Effector memory CD4-positive, alpha-beta T cell (primary cell): ENCODE data around the gene SIRPA.

Experiments
- DNase-seq, 3 donors: peaks; one replicate each; pipeline ENCODE4 v3.0.0-alpha.2; 2020
- H3K27ac ChIP-seq: 2 replicates; pipeline ENCODE4 v1.7.0; 2013; ENCODE audit warnings: mild to moderate bottlenecking, low read length, moderate library complexity; ENCODE audit not compliant: insufficient read depth, poor library complexity, severe bottlenecking
- H3K27me3 ChIP-seq: replicated peaks from 2 replicates; pipeline ENCODE4 v1.7.0; 2013; ENCODE audit warnings: mild to moderate bottlenecking, low read length; ENCODE audit not compliant: insufficient read depth, control insufficient read depth, poor library complexity, severe bottlenecking
- H3K36me3 ChIP-seq: 2 replicates; pipeline ENCODE4 v1.7.0; 2013; ENCODE audit warnings: mild to moderate bottlenecking, low read length, moderate library complexity; ENCODE audit not compliant: control insufficient read depth, insufficient read depth
- H3K4me1 ChIP-seq: 2 replicates; pipeline ENCODE4 v1.7.0; 2013; ENCODE audit warnings: low read length, mild to moderate bottlenecking; ENCODE audit not compliant: control insufficient read depth, insufficient read depth, poor library complexity, severe bottlenecking
- H3K4me3 ChIP-seq: 2 replicates; pipeline ENCODE4 v1.7.0; 2013; ENCODE audit warnings: low read length, low read depth, mild to moderate bottlenecking; ENCODE audit not compliant: insufficient read depth, poor library complexity, severe bottlenecking
- H3K9me3 ChIP-seq: 2 replicates; pipeline ENCODE4 v1.7.0; 2013; ENCODE audit warnings: mild to moderate bottlenecking, low read length, moderate library complexity; ENCODE audit not compliant: control insufficient read depth

Gene SIRPA

DNA sequence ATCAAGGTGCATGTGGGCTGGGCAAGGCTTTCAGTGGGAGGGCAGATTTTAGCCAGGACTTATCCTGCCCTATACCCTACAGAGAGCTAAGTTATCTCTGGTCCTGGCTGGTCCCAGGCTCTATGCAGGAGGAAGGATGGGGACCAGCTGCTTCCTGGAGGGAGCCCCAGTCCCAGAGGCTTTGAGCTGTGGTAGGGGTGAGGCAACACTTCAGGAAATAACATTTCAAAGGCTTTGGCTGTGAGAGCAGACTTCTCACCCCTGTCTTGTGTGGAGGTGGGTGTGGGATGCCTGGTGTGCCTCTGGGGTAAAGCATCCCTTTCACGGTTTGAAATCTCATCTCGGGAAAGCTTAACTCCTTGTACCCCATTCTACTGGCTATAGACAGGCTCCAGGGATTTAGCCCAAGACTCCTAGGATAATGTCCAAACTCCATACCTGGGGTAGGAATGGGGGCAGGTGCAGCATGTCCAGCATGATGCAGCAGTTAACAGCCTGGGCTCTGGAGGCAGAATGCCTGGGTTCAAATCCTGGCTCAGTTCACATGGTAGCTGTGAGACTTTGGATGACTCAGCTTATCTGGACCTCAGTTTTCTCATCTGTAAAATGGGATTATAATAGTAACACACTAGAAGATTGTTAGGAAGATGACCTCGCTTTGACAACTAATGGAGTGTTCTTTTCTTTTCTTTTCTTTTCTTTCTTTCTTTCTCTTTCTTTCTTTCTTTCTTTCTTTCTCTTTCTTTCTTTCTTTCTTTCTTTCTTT, 27.5 kb upstream of the SIRPA start:
- Histone ChIP-seq H3K27ac (no peak overlapping the region), H3K4me3 (no peak overlapping the region), H3K36me3 (no peaks in the 10 kb centered on the region), H3K4me1 (no peaks in the 10 kb centered on the region), H3K9me3 (no peaks in the 10 kb centered on the region), H3K27me3 (no peaks in the 10 kb centered on the region)
- no peak for DNase-seq

DNA sequence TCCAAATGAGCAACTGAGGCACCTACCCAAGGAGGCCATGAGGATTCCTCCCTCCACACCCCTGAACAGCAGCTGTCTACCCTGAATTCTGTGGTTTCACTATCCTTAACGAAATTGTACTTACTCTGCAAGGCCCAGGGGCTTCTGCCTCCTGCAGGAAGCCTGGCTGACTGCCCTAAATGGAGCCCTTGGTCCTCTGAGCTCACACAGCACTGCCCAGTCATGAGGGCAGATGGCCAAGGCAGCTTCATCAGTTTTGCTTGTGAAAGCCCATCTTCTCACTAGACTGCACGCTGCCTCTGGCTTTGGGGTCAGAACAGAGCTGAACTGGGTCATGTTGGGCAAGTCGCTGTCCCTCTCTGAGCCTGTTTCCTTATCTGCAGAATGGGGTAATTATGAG, 26.4 kb upstream of the SIRPA start:
- DNase-seq = no peak
- H3K4me1 ChIP-seq = no peaks in the 10 kb centered on the region
- H3K27ac ChIP-seq = no peak overlapping the region
- H3K27me3 ChIP-seq = no peaks in the 10 kb centered on the region
- H3K9me3 ChIP-seq = no peaks in the 10 kb centered on the region
- H3K4me3 ChIP-seq = no peak overlapping the region
- H3K36me3 ChIP-seq = no peaks in the 10 kb centered on the region

DNA sequence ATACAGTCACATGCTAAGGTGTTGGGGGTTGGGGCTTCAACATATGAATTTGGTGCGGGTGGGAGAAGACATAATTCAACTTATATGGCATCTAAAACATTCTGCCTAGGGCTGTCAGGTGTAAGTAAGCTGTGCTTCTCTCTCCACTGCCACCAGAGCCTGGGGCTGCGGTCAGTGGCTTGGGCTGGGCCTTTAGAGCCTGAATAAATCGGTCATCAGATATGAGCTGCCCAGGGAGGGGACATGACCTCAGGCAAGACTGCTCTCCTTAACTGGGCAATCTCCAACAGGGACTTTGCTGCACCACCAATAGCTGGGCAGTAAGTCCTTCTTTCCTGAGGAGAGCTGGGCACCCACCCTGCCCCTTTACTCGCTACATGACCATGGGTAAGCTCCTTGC, 24.9 kb upstream of the SIRPA start:
- Histone ChIP-seq H3K27ac (no peak overlapping the region), H3K9me3 (no peaks in the 10 kb centered on the region), H3K4me3 (no peak overlapping the region), H3K4me1 (no peaks in the 10 kb centered on the region), H3K27me3 (no peaks in the 10 kb centered on the region), H3K36me3 (no peaks in the 10 kb centered on the region)
- DNase-seq = no peak

DNA sequence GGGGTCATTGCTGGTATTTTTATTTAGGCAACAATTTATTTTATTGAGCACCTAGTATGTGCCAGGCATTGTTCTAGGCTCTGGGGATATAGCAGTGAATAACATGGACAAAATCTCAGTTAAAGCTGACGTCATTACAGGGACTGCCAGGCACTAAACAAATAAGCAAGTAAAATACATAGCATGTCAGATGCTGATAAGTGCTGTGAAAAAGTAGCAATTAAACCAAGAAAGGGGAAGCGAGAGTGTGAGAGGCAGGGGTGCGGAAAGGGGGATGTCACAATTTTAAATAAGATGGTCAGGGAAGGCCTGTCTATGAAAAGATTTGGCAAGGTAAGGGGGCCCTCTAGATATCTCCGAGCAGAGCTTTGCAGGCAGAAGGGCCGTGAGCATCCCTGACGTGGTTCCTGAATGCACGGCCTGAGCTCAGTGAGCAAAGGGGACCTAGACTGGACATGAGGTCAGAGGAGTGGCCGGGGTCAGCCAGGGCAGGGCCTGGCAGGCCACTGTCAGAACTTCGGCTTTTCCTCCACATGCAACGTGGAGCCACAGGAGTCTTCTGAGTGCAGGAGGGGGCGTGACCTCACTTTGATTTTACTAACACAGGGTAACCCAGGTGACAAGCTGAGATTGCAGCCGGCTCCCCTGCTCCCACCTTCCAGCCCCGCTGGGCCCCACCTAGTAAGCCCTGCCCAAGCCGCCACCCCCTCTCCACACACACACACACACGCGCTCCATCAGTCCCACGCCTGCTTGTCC, 24.2 kb upstream of the SIRPA start:
- Histone ChIP-seq H3K9me3 (no peaks in the 10 kb centered on the region), H3K4me3 (no peak overlapping the region), H3K27ac (no peak overlapping the region), H3K36me3 (no peaks in the 10 kb centered on the region), H3K4me1 (no peaks in the 10 kb centered on the region), H3K27me3 (no peaks in the 10 kb centered on the region)
- DNase-seq = no peak

DNA sequence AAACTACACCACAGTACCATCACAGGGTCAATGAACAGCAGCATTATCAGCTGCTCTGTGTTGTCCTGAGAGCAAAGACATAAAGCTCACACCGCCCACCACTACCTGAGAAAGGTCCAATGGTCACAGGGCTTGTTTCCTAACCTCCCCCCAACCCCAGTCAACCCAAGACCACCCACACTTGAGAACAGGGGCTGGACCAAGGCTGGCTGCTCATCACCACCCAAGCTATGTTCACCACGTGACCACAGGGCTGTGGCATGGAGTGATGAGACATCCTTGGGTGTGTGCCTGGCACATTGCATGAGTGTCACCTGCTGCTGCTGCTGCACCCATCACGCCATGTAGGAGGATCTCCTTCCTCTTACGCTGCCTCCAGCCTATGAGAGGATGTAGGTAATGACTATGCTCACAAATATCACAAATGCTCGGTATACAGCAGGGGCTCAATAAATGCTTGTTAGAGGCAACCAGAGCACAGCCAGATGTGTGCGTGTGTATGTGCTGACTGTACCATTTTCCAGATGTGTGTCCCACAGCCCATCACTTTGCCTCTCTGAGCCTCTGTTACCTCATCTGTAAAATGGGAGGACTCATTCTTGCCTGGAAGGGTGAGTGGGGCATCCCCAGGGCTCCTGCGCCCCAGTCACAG, 23.3 kb upstream of the SIRPA start:
- Histone ChIP-seq H3K4me1 (no peaks in the 10 kb centered on the region), H3K27ac (no peak overlapping the region), H3K27me3 (no peaks in the 10 kb centered on the region), H3K36me3 (no peaks in the 10 kb centered on the region), H3K4me3 (no peak overlapping the region), H3K9me3 (no peaks in the 10 kb centered on the region)
- no peak for DNase-seq

DNA sequence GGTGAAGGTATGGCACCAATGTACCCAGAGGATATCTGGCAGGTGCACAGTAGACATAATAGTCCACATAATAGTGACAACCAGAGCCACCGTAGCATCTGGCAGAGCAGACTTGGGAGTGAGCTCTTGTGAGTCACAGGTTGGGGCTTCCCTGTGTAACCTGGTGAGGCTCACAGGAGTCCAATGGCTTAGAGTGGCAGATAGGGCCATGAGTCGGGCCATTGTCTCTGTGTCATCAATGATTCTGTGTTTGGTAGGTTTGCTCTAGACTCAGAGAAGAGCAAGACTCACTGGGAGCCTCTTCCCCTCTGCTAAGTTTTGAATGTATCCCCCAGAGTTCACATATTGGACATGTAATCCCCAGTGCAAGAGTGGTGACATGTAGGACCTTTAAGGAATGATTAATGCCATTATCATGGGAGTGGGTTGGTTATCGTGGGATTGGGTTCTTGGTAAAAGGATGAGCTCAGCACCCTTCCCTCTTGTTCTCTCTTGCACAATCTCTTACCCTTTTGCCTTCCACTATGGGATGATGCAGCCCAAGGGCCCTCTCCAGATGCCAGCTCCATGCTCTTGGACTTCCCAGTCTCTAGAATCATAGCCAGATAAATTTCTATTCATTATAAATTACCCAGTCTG, 22.6 kb upstream of the SIRPA start:
- no peaks in the 10 kb centered on the region for H3K9me3 ChIP-seq
- H3K4me3 ChIP-seq = no peak overlapping the region
- H3K4me1 ChIP-seq = no peaks in the 10 kb centered on the region
- no peaks in the 10 kb centered on the region for H3K36me3 ChIP-seq
- H3K27me3 ChIP-seq = no peaks in the 10 kb centered on the region
- no peak for DNase-seq
- no peak overlapping the region for H3K27ac ChIP-seq

DNA sequence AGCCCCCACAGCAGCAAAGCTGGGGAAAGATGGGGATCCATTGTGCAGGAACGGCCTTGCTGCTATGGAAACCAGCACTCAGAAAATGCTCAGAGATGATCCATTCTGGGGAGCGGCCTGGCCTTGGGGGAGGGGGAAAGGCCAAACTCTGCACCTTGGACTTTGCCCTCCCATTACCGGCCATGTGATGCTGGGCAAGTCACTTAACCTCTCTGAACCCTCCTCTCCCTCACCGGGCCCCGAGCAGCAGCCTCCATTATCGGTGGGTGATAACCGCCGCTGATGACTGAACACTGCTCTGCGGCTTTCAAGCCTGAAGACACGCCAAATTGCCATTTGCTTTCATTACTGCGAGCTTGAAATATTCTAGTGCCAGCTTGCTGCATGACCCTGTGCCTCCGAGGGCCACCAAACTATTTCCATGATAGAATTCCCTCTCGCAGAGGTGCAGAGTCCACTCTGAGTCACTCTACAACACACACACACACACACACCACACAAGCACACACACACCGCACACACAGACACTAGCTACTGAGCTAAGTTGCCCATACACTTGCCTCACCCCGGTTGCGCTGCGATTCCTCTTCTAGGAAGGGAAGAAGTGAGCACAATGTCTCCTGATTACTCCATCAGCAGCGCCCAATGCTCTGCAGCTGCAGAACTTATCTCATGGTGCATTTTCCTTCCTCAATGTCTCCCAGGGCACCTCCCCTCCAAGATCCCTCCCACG, 20.6 kb upstream of the SIRPA start:
- DNase-seq = no peak
- Histone ChIP-seq H3K9me3 (no peaks in the 10 kb centered on the region), H3K27me3 (no peaks in the 10 kb centered on the region), H3K36me3 (no peaks in the 10 kb centered on the region), H3K4me1 (no peaks in the 10 kb centered on the region), H3K4me3 (no peak overlapping the region), H3K27ac (no peak overlapping the region)

DNA sequence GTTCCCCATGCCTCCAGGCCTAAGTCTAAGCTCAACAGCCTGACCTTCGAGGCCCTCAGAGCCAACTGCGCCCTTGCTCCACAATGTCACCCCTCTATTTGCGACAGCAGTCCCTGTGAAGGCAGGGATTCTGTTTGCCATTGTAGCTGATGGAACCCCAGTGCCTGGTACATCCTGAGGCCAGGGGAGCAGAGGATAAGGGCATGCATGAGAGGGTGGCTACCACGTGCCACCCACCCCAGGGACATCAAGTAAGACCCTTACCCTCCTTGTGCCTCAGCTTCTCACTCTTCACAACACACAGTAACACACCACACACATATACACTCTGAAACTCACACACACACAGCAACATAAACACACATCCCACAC, 20.0 kb upstream of the SIRPA start:
- Histone ChIP-seq H3K9me3 (no peaks in the 10 kb centered on the region), H3K4me1 (no peaks in the 10 kb centered on the region), H3K4me3 (no peak overlapping the region), H3K27me3 (no peaks in the 10 kb centered on the region), H3K27ac (no peak overlapping the region), H3K36me3 (no peaks in the 10 kb centered on the region)
- DNase-seq = no peak

DNA sequence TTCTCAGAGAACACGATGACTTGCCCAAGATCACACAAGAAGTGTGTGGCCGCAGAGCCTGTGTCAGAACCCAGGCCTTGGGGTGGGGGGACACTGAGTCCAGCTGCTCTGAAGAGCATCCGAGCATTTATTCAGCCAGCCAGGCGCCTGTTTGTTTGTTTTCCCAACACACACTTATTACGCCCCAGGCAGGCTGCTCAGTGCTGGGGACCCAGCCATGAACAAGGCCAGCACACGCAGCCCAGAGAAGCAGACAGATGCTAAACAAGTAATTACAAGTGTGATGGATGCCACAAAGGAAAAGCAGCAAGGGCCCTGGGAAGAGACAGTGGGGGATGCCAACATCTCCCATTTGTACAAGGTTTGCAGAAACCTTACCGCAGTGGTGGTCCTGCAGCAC, 19.4 kb upstream of the SIRPA start:
- Histone ChIP-seq H3K4me3 (no peak overlapping the region), H3K9me3 (no peaks in the 10 kb centered on the region), H3K27me3 (no peaks in the 10 kb centered on the region), H3K36me3 (no peaks in the 10 kb centered on the region), H3K4me1 (no peaks in the 10 kb centered on the region), H3K27ac (no peak overlapping the region)
- DNase-seq = no peak
